Stimulated activated CD8-positive, alpha-beta memory T cell treated with anti-CD3 and anti-CD28 coated beads, Interleukin-7, amount 100 ng/mL, for 24 hours (primary cell): ENCODE data around the gene GNG2.

Experiments
- DNase-seq: peaks from one replicate; pipeline ENCODE4 v3.0.0-alpha.2; 2020; ENCODE audit warnings: low read depth

Gene GNG2

DNA sequence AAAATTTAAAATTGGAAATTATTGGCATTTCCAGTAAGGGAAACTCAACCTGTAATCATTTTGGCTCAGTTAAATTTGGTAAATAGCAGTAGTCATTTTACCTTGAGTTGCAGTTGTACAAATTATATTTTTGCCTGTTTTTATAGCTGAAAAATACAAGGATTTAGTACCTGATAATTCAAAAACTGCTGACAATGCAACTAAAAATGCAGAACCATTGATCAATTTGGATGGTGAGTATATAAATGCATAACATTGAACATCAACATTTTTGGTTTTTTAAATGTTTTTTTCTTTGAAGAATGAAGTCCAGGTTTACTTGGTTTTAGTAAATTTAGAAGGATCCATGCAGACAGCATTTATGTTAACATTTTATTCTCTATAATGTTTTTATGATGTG lies 137.9 kb downstream of the GNG2 start:
- no peak for DNase-seq

DNA sequence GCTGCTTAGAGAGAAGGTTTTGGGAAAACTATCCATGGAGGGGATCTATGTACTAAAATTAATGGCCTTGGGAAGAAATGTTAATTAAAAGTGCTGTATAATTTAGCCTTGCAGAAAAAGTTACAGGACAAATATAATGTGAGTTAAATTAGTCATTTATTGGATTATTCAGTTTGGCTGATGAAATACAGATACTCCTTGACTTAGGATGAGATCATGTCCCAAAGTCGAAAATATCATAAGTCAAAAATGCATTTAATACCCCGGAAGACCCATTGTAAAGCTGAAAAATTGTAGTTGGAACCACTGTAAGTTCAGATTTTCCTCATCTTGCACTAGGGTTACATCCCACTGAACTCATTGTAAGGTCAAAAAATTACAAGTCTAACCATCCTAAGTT lies 138.7 kb downstream of the GNG2 start:
- no peak for DNase-seq

DNA sequence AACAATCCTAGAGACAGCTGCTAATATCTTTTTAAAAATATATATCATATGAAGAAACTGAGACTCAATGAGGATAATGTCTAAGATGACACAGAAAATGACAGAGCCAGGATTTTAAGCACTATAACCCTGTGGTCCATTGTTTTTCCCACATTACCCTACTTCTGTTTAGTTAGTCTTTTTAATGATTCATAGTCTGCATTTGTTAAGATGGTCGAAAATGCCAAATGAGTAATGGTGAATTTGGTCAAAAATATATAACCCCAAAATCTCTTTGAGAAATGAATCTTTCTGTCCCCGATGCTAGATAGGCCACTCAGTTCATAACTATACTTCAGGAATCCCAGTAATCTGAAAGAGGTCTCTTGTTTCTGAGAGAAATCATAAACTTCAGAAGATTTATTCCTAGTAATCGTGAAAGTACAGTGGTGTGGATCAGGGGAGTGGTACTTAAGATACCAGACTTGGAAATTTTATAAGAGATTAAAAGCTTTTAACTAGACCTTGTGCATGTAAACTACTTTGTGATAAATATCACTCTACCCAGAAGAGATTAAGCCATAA lies 139.7 kb downstream of the GNG2 start:
- DNase-seq = no peak

DNA sequence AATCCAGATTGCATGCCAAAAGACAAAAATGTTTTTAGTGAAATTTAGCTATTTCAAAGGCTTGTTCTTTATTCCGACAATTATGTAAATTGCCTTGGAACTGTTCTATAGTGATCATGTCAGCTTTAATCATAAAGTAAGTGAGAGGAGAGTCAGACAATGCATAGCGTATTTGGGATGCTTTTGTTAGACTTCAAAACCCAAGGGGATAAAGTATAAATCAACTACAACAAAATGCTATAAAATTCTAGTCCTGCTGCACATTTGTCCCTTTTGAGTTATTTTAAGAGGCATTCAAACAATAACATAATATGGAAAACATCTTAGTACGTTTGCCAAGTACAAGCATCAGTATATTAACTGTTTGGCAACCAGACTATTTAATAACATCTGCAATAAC lies 140.3 kb downstream of the GNG2 start:
- no peak for DNase-seq

DNA sequence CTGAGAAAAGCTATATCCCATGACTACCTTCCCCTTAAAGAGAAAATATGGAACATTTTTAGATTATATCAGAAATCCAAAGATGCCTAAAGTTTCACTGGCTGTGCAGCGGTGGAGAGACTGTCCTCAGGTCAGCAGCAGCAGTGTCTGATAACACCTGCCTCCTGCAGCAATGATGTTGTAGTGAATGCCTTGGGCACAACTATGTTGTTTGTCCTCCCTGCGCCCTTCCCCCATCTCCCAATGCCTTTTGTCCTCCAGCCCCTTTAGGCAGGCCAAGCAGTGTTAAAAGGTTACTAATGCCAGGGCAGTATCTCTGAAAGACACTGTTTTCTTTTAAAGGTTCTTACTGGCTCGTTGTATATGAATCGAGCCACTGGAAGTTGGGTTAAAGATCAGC lies 142.1 kb downstream of the GNG2 start:
- DNase-seq = no peak

GRCh38 chr14:52003324-52003723 lies 142.9 kb downstream of the GNG2 start:
- no peak for DNase-seq

- DNase-seq = no peak
Measured at GRCh38 chr14:52005625-52006024, 145.2 kb downstream of the GNG2 start.

DNA sequence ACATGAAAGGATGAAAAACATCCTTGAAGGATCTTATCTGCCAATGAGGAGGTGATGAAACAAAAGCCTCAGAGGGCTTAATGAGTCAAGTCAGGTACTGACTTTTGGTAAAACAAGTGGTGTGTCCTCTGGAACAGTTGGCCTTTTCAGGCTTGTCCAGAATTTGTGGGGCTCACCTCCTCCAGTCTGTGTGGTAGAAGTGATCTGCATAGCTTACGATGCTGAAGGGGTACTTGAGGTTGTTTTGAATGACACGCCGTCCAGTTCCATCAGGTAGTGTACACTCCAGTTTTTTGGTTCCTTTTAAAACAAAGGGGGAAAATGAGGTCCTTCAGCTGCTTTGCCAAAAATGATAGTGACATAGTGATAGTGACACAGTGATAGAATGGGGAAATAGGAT lies 145.9 kb downstream of the GNG2 start:
- no peak for DNase-seq

GRCh38 chr14:52007211-52007610 lies 146.8 kb downstream of the GNG2 start:
- DNase-seq = no peak

DNA sequence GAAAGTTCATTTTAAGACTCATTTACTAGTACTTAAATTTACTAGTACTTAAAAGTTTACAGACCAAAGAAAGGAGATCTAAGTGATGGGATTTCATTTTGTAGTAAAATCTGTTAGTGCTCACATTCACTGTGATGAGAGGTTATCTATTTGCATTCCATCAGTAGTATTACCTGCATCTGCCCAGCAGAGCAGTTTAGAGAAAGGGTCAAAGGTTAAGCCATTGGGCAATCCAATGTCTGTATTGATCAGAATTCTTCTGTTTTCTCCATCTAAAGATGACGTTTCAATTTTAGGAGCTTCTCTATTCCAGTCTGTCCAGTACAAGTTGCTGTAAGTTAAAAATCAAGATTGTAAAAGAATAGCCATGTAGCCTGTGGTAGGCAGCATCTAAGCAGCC lies 147.2 kb downstream of the GNG2 start:
- DNase-seq = no peak

GRCh38 chr14:52008136-52008535 lies 147.7 kb downstream of the GNG2 start:
- DNase-seq = no peak

- DNase-seq = no peak
Measured at GRCh38 chr14:52010173-52010693, 149.8 kb downstream of the GNG2 start.

GRCh38 chr14:52011523-52011922 lies 151.1 kb downstream of the GNG2 start:
- DNase-seq = no peak

- no peak for DNase-seq
Measured at GRCh38 chr14:52012635-52013034, 152.2 kb downstream of the GNG2 start.

DNA sequence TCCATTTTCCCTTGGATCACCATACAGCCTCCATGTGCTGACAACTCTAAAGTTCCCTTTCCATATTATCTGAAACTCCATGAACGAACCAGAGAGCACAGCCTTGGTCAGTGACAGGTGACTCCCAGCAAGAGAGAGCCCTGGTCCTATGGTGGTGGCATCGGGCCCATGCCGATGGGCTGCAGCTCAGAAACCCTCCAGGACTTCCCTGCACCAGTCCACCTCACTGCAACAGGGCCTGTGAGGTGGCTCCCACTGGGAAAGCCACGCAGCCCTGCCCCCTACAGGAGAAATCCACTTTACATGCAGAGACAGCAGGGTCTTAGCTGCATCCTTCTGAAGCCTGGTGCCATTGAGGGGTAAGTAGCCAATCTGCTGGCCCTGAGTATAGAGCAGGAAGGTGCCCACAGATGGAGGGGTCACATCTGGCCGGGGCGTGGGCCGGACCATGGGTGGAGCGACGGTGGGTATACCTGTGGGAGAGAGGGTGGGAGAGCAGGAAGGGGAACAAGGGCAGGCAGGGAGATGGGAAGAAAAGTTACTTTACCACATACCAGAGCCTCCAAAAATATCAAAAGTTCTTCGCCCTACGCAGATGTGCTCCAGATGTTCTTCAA lies 153.7 kb downstream of the GNG2 start:
- DNase-seq = no peak

DNA sequence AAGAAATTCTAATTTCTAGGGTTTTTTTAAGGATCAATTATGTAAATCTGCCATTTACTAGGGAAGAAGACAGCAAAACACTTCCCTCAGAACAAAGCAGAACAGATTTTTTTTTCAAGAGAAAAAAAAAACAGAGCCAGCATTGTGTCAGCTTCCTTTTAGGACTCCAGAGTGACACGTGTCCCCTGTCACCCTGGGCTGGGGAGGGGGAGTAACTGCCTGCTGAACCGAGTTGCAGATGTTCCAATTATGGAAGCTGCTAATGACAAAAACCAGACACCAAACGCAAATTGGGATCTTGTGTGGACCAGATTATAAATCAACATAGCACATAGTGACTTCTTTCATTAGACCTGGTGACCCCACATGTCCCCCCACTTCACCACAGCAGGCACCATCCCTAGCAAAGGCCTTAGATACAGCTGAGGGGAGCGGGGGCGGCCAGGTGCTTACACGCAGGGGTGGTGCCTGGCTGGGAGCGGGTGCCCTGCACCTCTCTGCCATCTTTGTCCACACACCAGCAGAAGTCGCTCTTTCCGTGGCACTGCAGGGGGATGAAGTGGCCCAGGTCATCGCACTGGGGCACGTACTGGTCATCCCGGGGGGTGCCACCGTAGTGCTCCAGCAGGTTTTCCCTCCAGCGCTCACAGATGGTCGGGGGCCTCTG lies 154.3 kb downstream of the GNG2 start:
- no peak for DNase-seq

- no peak for DNase-seq
Measured at GRCh38 chr14:52015411-52016030, 155.1 kb downstream of the GNG2 start.

- no peak for DNase-seq
Measured at GRCh38 chr14:52018252-52018651, 157.8 kb downstream of the GNG2 start.

DNA sequence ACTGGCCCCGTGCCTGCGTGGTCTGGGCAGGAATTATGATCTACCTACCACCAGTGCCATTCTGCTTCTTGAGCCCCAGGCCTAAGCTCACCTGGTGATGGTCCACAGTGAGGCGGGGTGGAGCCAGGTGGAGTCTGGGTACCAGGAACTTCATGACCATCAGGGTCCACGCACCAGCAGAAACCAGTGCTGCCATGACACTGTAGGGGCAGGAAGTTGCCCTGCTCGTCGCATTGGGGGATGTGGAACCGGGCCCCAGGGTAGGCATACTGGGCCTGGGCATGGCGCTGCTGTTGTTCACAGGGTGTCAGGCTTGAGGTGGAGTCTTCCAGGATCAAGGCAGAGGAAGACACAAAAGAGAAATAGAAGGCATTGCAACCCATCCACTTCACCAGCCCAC lies 158.6 kb downstream of the GNG2 start:
- no peak for DNase-seq
